NB4 (cell line): ENCODE data around the gene PTGIS.

ENCODE experiments used
- POLR2A ChIP-seq: IDR thresholded peaks from 2 replicates; pipeline ENCODE4 v1.6.1; 2011; ENCODE audit warnings: mild to moderate bottlenecking; ENCODE audit not compliant: insufficient read length; ENCODE audit errors: extremely low read depth
- TF ChIP-seq, protein P1 (sequence below): IDR thresholded peaks from one replicate; pipeline ENCODE4 v1.5.1; 2012; ENCODE audit warnings: low read depth, low read length

DNA sequence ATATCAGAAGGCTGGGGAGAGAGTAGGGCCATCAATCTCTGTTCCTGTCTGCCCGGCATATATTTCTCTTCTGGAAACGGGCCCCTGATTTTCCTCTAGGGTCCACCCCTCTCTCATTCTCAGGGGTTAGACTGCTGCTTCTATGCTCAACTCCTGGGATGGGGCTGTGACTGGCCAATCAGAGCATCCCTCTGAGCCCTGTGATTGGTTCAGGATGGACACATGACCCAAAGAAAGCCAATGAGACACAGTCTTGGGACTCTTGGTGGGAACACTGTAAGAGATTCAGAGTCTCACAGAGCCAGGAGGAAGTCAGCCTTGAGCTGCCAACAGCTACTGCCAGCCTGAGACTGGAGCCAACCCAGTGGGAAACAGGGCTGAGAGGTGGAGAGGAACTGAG, 54.4 kb downstream of the PTGIS start:
- TF ChIP-seq, protein P1, sequence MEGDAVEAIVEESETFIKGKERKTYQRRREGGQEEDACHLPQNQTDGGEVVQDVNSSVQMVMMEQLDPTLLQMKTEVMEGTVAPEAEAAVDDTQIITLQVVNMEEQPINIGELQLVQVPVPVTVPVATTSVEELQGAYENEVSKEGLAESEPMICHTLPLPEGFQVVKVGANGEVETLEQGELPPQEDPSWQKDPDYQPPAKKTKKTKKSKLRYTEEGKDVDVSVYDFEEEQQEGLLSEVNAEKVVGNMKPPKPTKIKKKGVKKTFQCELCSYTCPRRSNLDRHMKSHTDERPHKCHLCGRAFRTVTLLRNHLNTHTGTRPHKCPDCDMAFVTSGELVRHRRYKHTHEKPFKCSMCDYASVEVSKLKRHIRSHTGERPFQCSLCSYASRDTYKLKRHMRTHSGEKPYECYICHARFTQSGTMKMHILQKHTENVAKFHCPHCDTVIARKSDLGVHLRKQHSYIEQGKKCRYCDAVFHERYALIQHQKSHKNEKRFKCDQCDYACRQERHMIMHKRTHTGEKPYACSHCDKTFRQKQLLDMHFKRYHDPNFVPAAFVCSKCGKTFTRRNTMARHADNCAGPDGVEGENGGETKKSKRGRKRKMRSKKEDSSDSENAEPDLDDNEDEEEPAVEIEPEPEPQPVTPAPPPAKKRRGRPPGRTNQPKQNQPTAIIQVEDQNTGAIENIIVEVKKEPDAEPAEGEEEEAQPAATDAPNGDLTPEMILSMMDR: no peak
- TF ChIP-seq POLR2A: no peak
